ENCODE results near the gene BRF1.

BRF1 gene

GRCh38 chr14:105323663-105324062 lies 22.9 kb upstream of the BRF1 start:
- peaks cover 26% of the 10 kb centered on the region for H3K4me1 ChIP-seq (ENCODE audit: insufficient read depth, insufficient read length)
- H3K9me3 ChIP-seq (ENCODE audit: insufficient read depth, low read length), result no peaks in the 10 kb centered on the region
- H3K9ac ChIP-seq (ENCODE audit: insufficient read length, low read depth), result peak overlapping the region; percentile 59
- no peak for TF ChIP-seq SUZ12 (IDR thresholded peaks at IDR 0.05; ENCODE audit: extremely low read depth, insufficient read depth, insufficient read length)
- TF ChIP-seq ZNF274 (IDR thresholded peaks at IDR 0.05; ENCODE audit: low read depth, low read length), result no peak
- TF ChIP-seq YY1 (IDR thresholded peaks at IDR 0.05; ENCODE audit: insufficient read depth, insufficient read length), result no peak
- DNase-seq (ENCODE audit: low read depth, low spot score), result no peak
- no peak overlapping the region for H3K4me3 ChIP-seq (ENCODE audit: insufficient read length, low read depth)
- no peaks in the 10 kb centered on the region for H3K27me3 ChIP-seq (ENCODE audit: insufficient read depth, insufficient read length)
- no peaks in the 10 kb centered on the region for H3K36me3 ChIP-seq (ENCODE audit: insufficient read depth, insufficient read length, low read length)

GRCh38 chr14:105322791-105323556 lies 22.2 kb upstream of the BRF1 start:
- Histone ChIP-seq H3K9ac (ENCODE audit: insufficient read length, low read depth) (no peak overlapping the region), H3K9me3 (ENCODE audit: insufficient read depth, low read length) (no peaks in the 10 kb centered on the region), H3K4me1 (ENCODE audit: insufficient read depth, insufficient read length) (peaks cover 23% of the 10 kb centered on the region), H3K36me3 (ENCODE audit: insufficient read depth, insufficient read length, low read length) (no peaks in the 10 kb centered on the region), H3K27me3 (ENCODE audit: insufficient read depth, insufficient read length) (no peaks in the 10 kb centered on the region), H3K4me3 (ENCODE audit: insufficient read length, low read depth) (no peak overlapping the region)
- TF ChIP-seq YY1 (IDR thresholded peaks at IDR 0.05; ENCODE audit: insufficient read depth, insufficient read length) (no peak), ZNF274 (IDR thresholded peaks at IDR 0.05; ENCODE audit: low read depth, low read length) (no peak), SUZ12 (IDR thresholded peaks at IDR 0.05; ENCODE audit: extremely low read depth, insufficient read depth, insufficient read length) (no peak)
- no peak for DNase-seq (ENCODE audit: low read depth, low spot score)

DNA sequence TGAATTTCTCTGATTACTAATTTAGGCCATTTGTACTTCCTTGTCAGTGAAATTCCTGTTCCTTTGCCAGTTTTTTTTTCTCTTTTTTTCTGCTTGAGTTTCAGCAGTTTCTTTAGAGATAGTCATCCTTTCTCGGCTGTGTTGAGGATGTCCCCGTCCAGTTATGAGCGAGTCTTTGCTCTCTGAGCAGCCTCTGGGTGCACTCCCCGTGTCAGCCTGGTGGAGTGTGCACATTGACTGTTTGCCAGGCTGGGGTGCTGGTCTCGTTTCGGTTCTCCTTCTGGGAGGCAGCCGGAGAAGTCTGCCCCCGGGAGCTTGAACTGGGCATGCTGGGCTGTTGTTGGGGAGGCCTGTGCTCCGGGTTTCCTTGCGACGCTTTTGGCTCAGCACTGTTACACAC lies 16.7 kb upstream of the BRF1 start:
- no peaks in the 10 kb centered on the region for H3K9me3 ChIP-seq (ENCODE audit: insufficient read depth, low read length)
- DNase-seq (ENCODE audit: low read depth, low spot score), result no peak
- peaks cover 16% of the 10 kb centered on the region for H3K27me3 ChIP-seq (ENCODE audit: insufficient read depth, insufficient read length)
- H3K4me3 ChIP-seq (ENCODE audit: insufficient read length, low read depth), result no peak overlapping the region
- no peak overlapping the region for H3K9ac ChIP-seq (ENCODE audit: insufficient read length, low read depth)
- peaks cover 3% of the 10 kb centered on the region for H3K4me1 ChIP-seq (ENCODE audit: insufficient read depth, insufficient read length)
- no peaks in the 10 kb centered on the region for H3K36me3 ChIP-seq (ENCODE audit: insufficient read depth, insufficient read length, low read length)
- TF ChIP-seq SUZ12 (IDR thresholded peaks at IDR 0.05; ENCODE audit: extremely low read depth, insufficient read depth, insufficient read length), result no peak
- TF ChIP-seq ZNF274 (IDR thresholded peaks at IDR 0.05; ENCODE audit: low read depth, low read length), result no peak
- TF ChIP-seq YY1 (IDR thresholded peaks at IDR 0.05; ENCODE audit: insufficient read depth, insufficient read length), result no peak

DNA sequence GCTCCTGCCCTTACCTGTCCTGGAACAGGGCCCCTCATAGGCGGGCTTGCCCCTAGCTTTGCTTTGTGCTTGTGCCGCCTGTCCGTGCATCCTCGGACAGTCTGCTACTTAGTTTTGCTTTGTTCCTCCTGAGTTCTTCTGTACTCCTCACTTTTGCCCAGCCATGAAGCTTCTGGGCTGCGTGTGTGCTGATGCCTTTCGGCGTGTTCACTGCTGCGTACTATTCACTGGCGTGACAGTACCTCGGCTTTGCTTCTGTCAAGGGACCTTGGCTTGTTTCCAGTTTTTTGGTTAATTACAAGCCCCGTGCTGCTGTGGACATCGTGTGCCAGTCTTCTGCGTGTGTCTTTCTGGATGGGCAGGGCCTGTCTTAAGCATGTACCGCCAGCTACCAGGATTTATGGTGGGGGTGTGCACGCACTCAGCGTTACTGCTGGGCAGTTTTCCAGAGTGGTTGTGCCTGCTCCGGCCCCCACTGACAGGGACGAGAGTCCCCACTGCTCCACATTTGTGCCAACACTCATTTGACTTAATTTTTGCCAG lies 16.2 kb upstream of the BRF1 start:
- Histone ChIP-seq H3K9ac (ENCODE audit: insufficient read length, low read depth) (no peak overlapping the region), H3K4me3 (ENCODE audit: insufficient read length, low read depth) (no peak overlapping the region), H3K4me1 (ENCODE audit: insufficient read depth, insufficient read length) (peaks cover 7% of the 10 kb centered on the region), H3K36me3 (ENCODE audit: insufficient read depth, insufficient read length, low read length) (no peaks in the 10 kb centered on the region), H3K9me3 (ENCODE audit: insufficient read depth, low read length) (no peaks in the 10 kb centered on the region), H3K27me3 (ENCODE audit: insufficient read depth, insufficient read length) (peaks cover 16% of the 10 kb centered on the region)
- no peak for TF ChIP-seq ZNF274 (IDR thresholded peaks at IDR 0.05; ENCODE audit: low read depth, low read length)
- no peak for TF ChIP-seq YY1 (IDR thresholded peaks at IDR 0.05; ENCODE audit: insufficient read depth, insufficient read length)
- no peak for TF ChIP-seq SUZ12 (IDR thresholded peaks at IDR 0.05; ENCODE audit: extremely low read depth, insufficient read depth, insufficient read length)
- no peak for DNase-seq (ENCODE audit: low read depth, low spot score)

- Histone ChIP-seq H3K27me3 (ENCODE audit: insufficient read depth, insufficient read length) (peaks cover 16% of the 10 kb centered on the region), H3K9me3 (ENCODE audit: insufficient read depth, low read length) (no peaks in the 10 kb centered on the region), H3K4me3 (ENCODE audit: insufficient read length, low read depth) (no peak overlapping the region), H3K4me1 (ENCODE audit: insufficient read depth, insufficient read length) (peaks cover 9% of the 10 kb centered on the region), H3K36me3 (ENCODE audit: insufficient read depth, insufficient read length, low read length) (no peaks in the 10 kb centered on the region), H3K9ac (ENCODE audit: insufficient read length, low read depth) (no peak overlapping the region)
- no peak for TF ChIP-seq SUZ12 (IDR thresholded peaks at IDR 0.05; ENCODE audit: extremely low read depth, insufficient read depth, insufficient read length)
- no peak for TF ChIP-seq YY1 (IDR thresholded peaks at IDR 0.05; ENCODE audit: insufficient read depth, insufficient read length)
- TF ChIP-seq ZNF274 (IDR thresholded peaks at IDR 0.05; ENCODE audit: low read depth, low read length), result no peak
- no peak for DNase-seq (ENCODE audit: low read depth, low spot score)
These were observed 15.8 kb upstream of the BRF1 start for GRCh38 chr14:105316577-105316941.

- H3K9me3 ChIP-seq (ENCODE audit: insufficient read depth, low read length), result no peaks in the 10 kb centered on the region
- TF ChIP-seq ZNF274 (IDR thresholded peaks at IDR 0.05; ENCODE audit: low read depth, low read length) (no peak), SUZ12 (IDR thresholded peaks at IDR 0.05; ENCODE audit: extremely low read depth, insufficient read depth, insufficient read length) (no peak), YY1 (IDR thresholded peaks at IDR 0.05; ENCODE audit: insufficient read depth, insufficient read length) (no peak)
- H3K27me3 ChIP-seq (ENCODE audit: insufficient read depth, insufficient read length), result peaks cover 16% of the 10 kb centered on the region
- H3K36me3 ChIP-seq (ENCODE audit: insufficient read depth, insufficient read length, low read length), result no peaks in the 10 kb centered on the region
- DNase-seq (ENCODE audit: low read depth, low spot score), result no peak
- peak overlapping the region; percentile 62 for H3K4me3 ChIP-seq (ENCODE audit: insufficient read length, low read depth)
- peak overlapping the region; percentile 80 for H3K9ac ChIP-seq (ENCODE audit: insufficient read length, low read depth)
- peaks cover 9% of the 10 kb centered on the region for H3K4me1 ChIP-seq (ENCODE audit: insufficient read depth, insufficient read length)
These were observed 15.3 kb upstream of the BRF1 start for GRCh38 chr14:105315941-105316576.

DNA sequence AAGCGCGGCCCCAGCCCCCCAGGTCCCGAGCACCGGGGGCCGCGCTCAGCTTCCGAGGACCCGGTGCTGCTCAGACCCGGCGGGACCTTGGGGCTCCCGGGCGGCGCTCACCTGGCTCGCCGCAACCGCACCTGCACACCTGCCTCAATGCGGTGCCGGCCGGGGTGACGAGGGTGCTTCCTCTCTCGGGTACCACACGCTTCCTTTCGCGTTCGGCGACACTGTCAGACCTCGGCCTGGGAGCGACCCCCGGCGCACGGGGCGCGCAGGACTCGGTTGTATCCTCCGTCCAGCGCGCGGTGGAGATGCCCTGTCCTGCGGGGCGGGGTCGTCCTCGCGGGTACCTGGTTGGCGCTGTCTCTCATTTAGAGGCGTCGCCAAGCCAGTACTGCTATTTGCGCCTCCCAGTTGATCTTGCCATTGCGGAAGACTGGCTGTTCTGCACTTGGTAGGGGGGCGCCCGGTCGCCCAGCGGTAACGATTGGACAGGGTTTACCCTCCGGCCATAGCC lies 14.5 kb upstream of the BRF1 start:
- H3K36me3 ChIP-seq (ENCODE audit: insufficient read depth, insufficient read length, low read length), result no peaks in the 10 kb centered on the region
- peaks cover 16% of the 10 kb centered on the region for H3K27me3 ChIP-seq (ENCODE audit: insufficient read depth, insufficient read length)
- no peaks in the 10 kb centered on the region for H3K9me3 ChIP-seq (ENCODE audit: insufficient read depth, low read length)
- peak overlapping the region; percentile 62 for H3K4me3 ChIP-seq (ENCODE audit: insufficient read length, low read depth)
- TF ChIP-seq ZNF274 (IDR thresholded peaks at IDR 0.05; ENCODE audit: low read depth, low read length), result no peak
- TF ChIP-seq SUZ12 (IDR thresholded peaks at IDR 0.05; ENCODE audit: extremely low read depth, insufficient read depth, insufficient read length), result no peak
- no peak for TF ChIP-seq YY1 (IDR thresholded peaks at IDR 0.05; ENCODE audit: insufficient read depth, insufficient read length)
- no peak for DNase-seq (ENCODE audit: low read depth, low spot score)
- peak overlapping the region; percentile 80 for H3K9ac ChIP-seq (ENCODE audit: insufficient read length, low read depth)
- peaks cover 9% of the 10 kb centered on the region for H3K4me1 ChIP-seq (ENCODE audit: insufficient read depth, insufficient read length)

All from NT2/D1 (cell line).